Caco-2 (cell line): ENCODE data around the gene INO80B. TPM values are rescaled to one million over a fixed set of nuclear protein-coding genes. Genes with fewer than 3 reads are reported as not detected.

Source experiments
- BruUV-seq: library from RNA; stranded (reverse); fragments of 400-500 nt; replicated peaks from 2 replicates; lab custom pipeline; 2021; lab: Mats Ljungman, UMichigan
- CTCF ChIA-PET: fragments of 300-600 bp; sonication (Branson Sonifier 250); formaldehyde crosslinking; loops from one replicate; lab custom pipeline; 2022; ENCODE audit warnings: antibody characterized with exemption; lab: Charles Lee
- POLR2A ChIA-PET: fragments of 300-600 bp; sonication (Branson Sonifier 250); formaldehyde crosslinking; loops from one replicate; lab custom pipeline; 2022; ENCODE audit warnings: antibody characterized with exemption; lab: Charles Lee
- DNase-seq, 2 experiments: peaks; one replicate each; pipeline versions ENCODE4 v3.0.0 to v3.0.0-alpha.2; 2020 to 2022
- H3K27me3 ChIP-seq: replicated peaks from 2 replicates; pipeline ENCODE4 v1.6.0; 2011; ENCODE audit warnings: low read length; ENCODE audit not compliant: control insufficient read depth, insufficient read depth
- H3K36me3 ChIP-seq: 2 replicates; pipeline ENCODE4 v1.5.1; 2011; ENCODE audit warnings: low read length; ENCODE audit not compliant: control insufficient read depth, insufficient read depth
- H3K4me1 ChIP-seq: fragments of 250-450 bp; sonication (Bioruptor Pico); 2 replicates; pipeline ENCODE4 v1.5.1; 2020; ENCODE audit warnings: mild to moderate bottlenecking
- H3K4me3 ChIP-seq: 2 replicates; pipeline ENCODE4 v1.5.1; 2011; ENCODE audit warnings: low read depth, mild to moderate bottlenecking, control low read depth, low read length
- H3K9me3 ChIP-seq: fragments of 250-450 bp; sonication (Bioruptor Pico); 2 replicates; pipeline ENCODE4 v1.5.1; 2020; ENCODE audit warnings: mild to moderate bottlenecking, moderate library complexity
- H3K27ac Mint-ChIP-seq: one replicate; pipeline ENCODE4 v1.8.0; 2022; ENCODE audit warnings: mixed read lengths; ENCODE audit not compliant: unreplicated experiment
- H3K27me3 Mint-ChIP-seq: one replicate; pipeline ENCODE4 v1.8.0; 2022; ENCODE audit warnings: mixed read lengths; ENCODE audit not compliant: insufficient read depth, unreplicated experiment
- H3K36me3 Mint-ChIP-seq: one replicate; pipeline ENCODE4 v1.8.0; 2022; ENCODE audit warnings: mild to moderate bottlenecking, mixed read lengths; ENCODE audit not compliant: insufficient read depth, unreplicated experiment
- H3K4me1 Mint-ChIP-seq: one replicate; pipeline ENCODE4 v1.8.0; 2022; ENCODE audit warnings: low read depth, mixed read lengths; ENCODE audit not compliant: unreplicated experiment
- H3K4me3 Mint-ChIP-seq: one replicate; pipeline ENCODE4 v1.8.0; 2022; ENCODE audit warnings: mild to moderate bottlenecking, moderate library complexity, mixed read lengths; ENCODE audit not compliant: unreplicated experiment
- H3K9me3 Mint-ChIP-seq: one replicate; pipeline ENCODE4 v1.8.0; 2022; ENCODE audit warnings: mixed read lengths; ENCODE audit not compliant: unreplicated experiment
- intact Hi-C: fragments of 100-400 bp; cut with micrococcal nuclease; formaldehyde crosslinking; loops from one replicate; pipeline ENCODE4 v1.10.0; 2022; ENCODE audit not compliant: unreplicated experiment
- total RNA-seq: library from RNA; stranded (reverse); gene quantifications from 2 replicates; pipeline ENCODE4 v1.2.3, GENCODE V29; 2022
- TF ChIP-seq, protein P1 (sequence below), 2 experiments: fragments of 200-600 bp in 1 of 2; IDR thresholded peaks; 1 replicate in 1 of 2; 2 replicates in 1 of 2; pipeline versions ENCODE4 v1.5.1 to v1.8.0; 2011 to 2022; ENCODE audit warnings: antibody characterized with exemption in 1 of 2, control low read depth in 1 of 2, inconsistent platforms in 1 of 2, low read depth in 1 of 2, low read length in 1 of 2, mild to moderate bottlenecking in 1 of 2, moderate library complexity in 1 of 2; ENCODE audit not compliant: insufficient read depth in 1 of 2, severe bottlenecking in 1 of 2, unreplicated experiment in 1 of 2

Gene INO80B
- total RNA-seq, 1 experiment from 2014 or later, result 25.2 TPM

DNA sequence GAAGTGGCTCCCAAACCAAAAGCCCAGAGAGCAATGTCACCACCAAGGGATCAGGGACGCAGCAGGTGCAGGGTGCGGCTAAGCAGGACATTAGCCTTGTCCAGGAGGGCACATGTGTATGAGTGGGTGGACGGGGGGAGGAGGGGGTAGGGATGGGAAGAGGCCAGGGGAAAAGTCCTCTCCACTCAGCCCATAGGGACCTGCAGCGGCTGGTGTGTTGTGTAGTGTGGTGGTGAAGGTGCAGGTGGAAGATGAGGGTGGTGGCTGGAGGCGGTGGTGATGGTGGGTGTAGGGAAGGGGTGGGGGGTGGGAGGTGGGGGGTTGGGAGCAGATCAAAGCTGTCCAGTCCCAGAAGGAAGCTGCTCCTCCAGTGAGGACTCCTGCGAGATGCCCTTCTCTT lies 37.1 kb upstream of the INO80B start:
- peaks cover 12% of the 10 kb centered on the region for H3K27me3 Mint-ChIP-seq
- no peak overlapping the region for H3K4me3 Mint-ChIP-seq
- H3K36me3 ChIP-seq, result no peaks in the 10 kb centered on the region
- H3K36me3 Mint-ChIP-seq, result peaks cover 18% of the 10 kb centered on the region
- H3K9me3 ChIP-seq, result no peaks in the 10 kb centered on the region
- H3K4me1 ChIP-seq, result no peaks in the 10 kb centered on the region
- no TSS peak for BruUV-seq
- intact Hi-C loops, result no loop called here
- no peaks in the 10 kb centered on the region for H3K9me3 Mint-ChIP-seq
- no peak for DNase-seq
- H3K27ac Mint-ChIP-seq, result no peak overlapping the region
- no peaks in the 10 kb centered on the region for H3K27me3 ChIP-seq
- H3K4me1 Mint-ChIP-seq, result peaks cover 9% of the 10 kb centered on the region
- POLR2A ChIA-PET, result no interaction called here
- no peak overlapping the region for H3K4me3 ChIP-seq
- TF ChIP-seq, protein P1, sequence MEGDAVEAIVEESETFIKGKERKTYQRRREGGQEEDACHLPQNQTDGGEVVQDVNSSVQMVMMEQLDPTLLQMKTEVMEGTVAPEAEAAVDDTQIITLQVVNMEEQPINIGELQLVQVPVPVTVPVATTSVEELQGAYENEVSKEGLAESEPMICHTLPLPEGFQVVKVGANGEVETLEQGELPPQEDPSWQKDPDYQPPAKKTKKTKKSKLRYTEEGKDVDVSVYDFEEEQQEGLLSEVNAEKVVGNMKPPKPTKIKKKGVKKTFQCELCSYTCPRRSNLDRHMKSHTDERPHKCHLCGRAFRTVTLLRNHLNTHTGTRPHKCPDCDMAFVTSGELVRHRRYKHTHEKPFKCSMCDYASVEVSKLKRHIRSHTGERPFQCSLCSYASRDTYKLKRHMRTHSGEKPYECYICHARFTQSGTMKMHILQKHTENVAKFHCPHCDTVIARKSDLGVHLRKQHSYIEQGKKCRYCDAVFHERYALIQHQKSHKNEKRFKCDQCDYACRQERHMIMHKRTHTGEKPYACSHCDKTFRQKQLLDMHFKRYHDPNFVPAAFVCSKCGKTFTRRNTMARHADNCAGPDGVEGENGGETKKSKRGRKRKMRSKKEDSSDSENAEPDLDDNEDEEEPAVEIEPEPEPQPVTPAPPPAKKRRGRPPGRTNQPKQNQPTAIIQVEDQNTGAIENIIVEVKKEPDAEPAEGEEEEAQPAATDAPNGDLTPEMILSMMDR (IDR thresholded peaks at IDR 0.05; ENCODE audit: insufficient read depth in 1 of 2, low read depth in 1 of 2, low read length in 1 of 2, severe bottlenecking in 1 of 2, unreplicated experiment in 1 of 2), result no peak
- CTCF ChIA-PET, result no interaction called here

DNA sequence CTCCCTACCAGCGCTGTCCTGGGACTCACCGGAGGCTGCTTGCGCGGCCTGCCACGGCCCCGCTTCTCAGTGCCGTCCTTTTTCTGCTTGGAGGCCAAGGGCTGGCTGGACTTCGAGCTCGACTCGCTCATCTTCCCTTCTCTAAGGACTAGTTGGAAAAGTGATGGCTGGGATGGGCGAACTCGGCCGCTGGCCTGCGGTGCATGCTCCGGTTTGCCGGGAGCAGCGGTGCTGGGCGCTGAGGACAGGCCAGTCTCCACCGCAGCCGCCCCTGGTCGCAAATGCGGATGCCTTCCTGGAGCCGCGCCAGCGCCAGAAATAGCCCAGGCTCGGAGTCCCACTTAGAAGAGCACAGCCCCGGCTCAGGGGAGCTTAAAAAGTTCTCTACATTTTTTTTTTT lies 36.6 kb upstream of the INO80B start:
- no peak overlapping the region for H3K4me3 Mint-ChIP-seq
- no peak overlapping the region for H3K4me3 ChIP-seq
- peaks cover 12% of the 10 kb centered on the region for H3K27me3 Mint-ChIP-seq
- peaks cover 23% of the 10 kb centered on the region for H3K36me3 Mint-ChIP-seq
- no peak overlapping the region for H3K27ac Mint-ChIP-seq
- H3K4me1 Mint-ChIP-seq, result peaks cover 14% of the 10 kb centered on the region
- H3K9me3 ChIP-seq, result no peaks in the 10 kb centered on the region
- DNase-seq, result no peak
- intact Hi-C loops, result no loop called here
- POLR2A ChIA-PET, result no interaction called here
- CTCF ChIA-PET, result interaction anchor here (1.0 kb wide), 1 partner anchor 83 kb away, joined by 3 read pairs; no protein-coding TSS in a partner anchor
- H3K4me1 ChIP-seq, result no peaks in the 10 kb centered on the region
- TF ChIP-seq, protein P1 (IDR thresholded peaks at IDR 0.05; ENCODE audit: insufficient read depth in 1 of 2, low read depth in 1 of 2, low read length in 1 of 2, severe bottlenecking in 1 of 2, unreplicated experiment in 1 of 2), result no peak
- H3K27me3 ChIP-seq, result no peaks in the 10 kb centered on the region
- H3K9me3 Mint-ChIP-seq, result no peaks in the 10 kb centered on the region
- no peaks in the 10 kb centered on the region for H3K36me3 ChIP-seq
- BruUV-seq, result no TSS peak

DNA sequence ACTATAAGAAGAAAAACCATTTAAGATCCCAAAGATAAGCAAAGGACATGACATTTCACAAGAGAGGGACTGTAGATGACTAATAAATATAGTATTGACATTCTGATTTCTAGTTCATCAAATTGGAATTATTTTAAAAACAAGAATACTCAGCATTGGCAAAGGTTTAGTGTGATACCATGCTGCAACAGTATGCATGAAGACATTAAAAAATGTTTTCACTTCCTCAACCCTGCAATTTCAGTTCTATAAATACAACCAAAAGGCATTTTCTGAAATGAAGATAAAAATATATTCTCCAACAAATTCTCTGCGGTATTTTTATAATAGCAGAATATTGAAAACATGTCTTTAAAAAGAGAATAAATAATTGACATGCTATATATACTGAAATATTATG lies 35.5 kb upstream of the INO80B start:
- Histone ChIP-seq H3K4me3 (no peak overlapping the region), H3K36me3 (no peaks in the 10 kb centered on the region), H3K4me1 (no peaks in the 10 kb centered on the region), H3K9me3 (no peaks in the 10 kb centered on the region), H3K27me3 (no peaks in the 10 kb centered on the region)
- no TSS peak for BruUV-seq
- POLR2A ChIA-PET, result no interaction called here
- TF ChIP-seq, protein P1 (IDR thresholded peaks at IDR 0.05; ENCODE audit: insufficient read depth in 1 of 2, low read depth in 1 of 2, low read length in 1 of 2, severe bottlenecking in 1 of 2, unreplicated experiment in 1 of 2), result no peak
- no peak for DNase-seq
- Mint-ChIP-seq H3K9me3 (no peaks in the 10 kb centered on the region), H3K27ac (no peak overlapping the region), H3K36me3 (peaks cover 28% of the 10 kb centered on the region), H3K4me3 (no peak overlapping the region), H3K4me1 (peaks cover 14% of the 10 kb centered on the region), H3K27me3 (peaks cover 12% of the 10 kb centered on the region)
- intact Hi-C loops, result no loop called here
- CTCF ChIA-PET, result interaction anchor here (1.0 kb wide), 1 partner anchor 84 kb away, joined by 3 read pairs; no protein-coding TSS in a partner anchor
